ENCODE measurements around the gene MFAP5. TPM values are rescaled to one million over a fixed set of nuclear protein-coding genes. Genes with fewer than 3 reads are reported as not detected.

The MFAP5 gene
- total RNA-seq, 1 experiment from 2014 or later, result 0.26 TPM

- peaks cover 2 to 3% of the 10 kb centered on the region in 2 experiments; a peak in 1 of 5 replicates for H3K9me3 Mint-ChIP-seq
- no peak overlapping the region for H2AK5ac ChIP-seq (ENCODE audit: insufficient read length, low read length)
Measured at GRCh38 chr12:8638951-8639350, 23.7 kb downstream of the MFAP5 start.

More at GRCh38 chr12:8638951-8639350, 23.7 kb downstream of the MFAP5 start:
- Histone ChIP-seq H4K91ac (ENCODE audit: insufficient read length, low read depth, low read length) (no peak overlapping the region), H3K18ac (ENCODE audit: insufficient read length, low read depth, low read length) (no peak overlapping the region), H2BK15ac (ENCODE audit: low read depth, low read length) (no peak overlapping the region), H3K56ac (ENCODE audit: insufficient read length, low read depth, low read length) (no peak overlapping the region), H4K20me1 (ENCODE audit: control insufficient read depth, insufficient read depth, insufficient read length) (no peaks in the 10 kb centered on the region), H3K4me1 (ENCODE audit: insufficient read depth, low read length) (peaks cover 15% of the 10 kb centered on the region), H2BK20ac (ENCODE audit: low read depth, low read length, poor library complexity, severe bottlenecking) (no peak overlapping the region), H2BK5ac (ENCODE audit: insufficient read length, low read length) (no peak overlapping the region), H3K9ac (ENCODE audit: extremely low read depth, insufficient read length, low read length) (no peak overlapping the region), H3K27ac (ENCODE audit: insufficient read length, low read depth, low read length) (no peak overlapping the region), H2BK12ac (ENCODE audit: insufficient read length, low read depth, low read length) (no peak overlapping the region), H3K79me2 (ENCODE audit: insufficient read depth, low read length) (no peaks in the 10 kb centered on the region), H2BK120ac (ENCODE audit: low read depth, low read length, poor library complexity, severe bottlenecking) (no peak overlapping the region), H3K9me3 (ENCODE audit: control insufficient read depth, low read depth, low read length) (no peaks in the 10 kb centered on the region), H3K23me2 (ENCODE audit: insufficient read length, low read depth, low read length, poor library complexity, severe bottlenecking) (no peaks in the 10 kb centered on the region), H3K23ac (ENCODE audit: insufficient read length, low read depth, low read length) (no peak overlapping the region), H3K4ac (ENCODE audit: low read depth, low read length) (no peak overlapping the region), H3K27me3 (ENCODE audit: insufficient read depth, low read length) (no peaks in the 10 kb centered on the region), H3T11ph (ENCODE audit: low read length) (no peak overlapping the region), H3K4me2 (ENCODE audit: insufficient read depth, insufficient read length, low read length) (no peak overlapping the region), H2AFZ (ENCODE audit: low read length) (no peak overlapping the region), H3K14ac (ENCODE audit: insufficient read depth, low read length) (no peak overlapping the region), H4K8ac (replicated peaks; ENCODE audit: insufficient read length, low read depth, low read length) (no peak overlapping the region), H4K5ac (ENCODE audit: insufficient read length, low read depth, low read length) (no peak overlapping the region), H3K79me1 (ENCODE audit: insufficient read depth, low read depth, low read length, poor library complexity, severe bottlenecking) (no peaks in the 10 kb centered on the region)
- Mint-ChIP-seq H3K27me3 (ENCODE audit: low read depth) (0 out of 2 replicates have a peak, but pooled peaks cover 3% of the 10 kb centered on the region), H3K4me1 (peaks cover 51 to 55% of the 10 kb centered on the region in 2 experiments), H3K36me3 (ENCODE audit: insufficient read depth in 1 of 3, low read depth in 3 of 3) (peaks cover 0 to 9% (median 5%) of the 10 kb centered on the region in 3 experiments; a peak in 4 of 7 replicates), H3K4me3 (no peak overlapping the region), H3K27ac (no peak overlapping the region)
- no CpG with 5 or more reads among the region's 4 CpGs for WGBS (ENCODE audit: extremely low coverage, insufficient read length, low lambda C conversion rate)
- no peak for TF ChIP-seq CTCF (conservative IDR thresholded peaks at IDR 0.05)
- DNase-seq, result no peak
